HG03457 (cell line): Measurements from ENCODE around the gene TNFRSF18.

ENCODE experiments used
- ATAC-seq: cut with Tn5 transposase; IDR thresholded peaks from one replicate; pipeline ENCODE4 v1.9.1; 2021; ENCODE audit warnings: moderate number of reproducible peaks; ENCODE audit not compliant: unreplicated experiment

TNFRSF18 gene

GRCh38 chr1:1213345-1214265 lies 7.2 kb upstream of the TNFRSF18 start, which contains the start of gene TNFRSF4:
TNFRSF4 (minus strand) TSS chr1:1214153; CDS start chr1:1214127, 26 bp downstream.
- no peak for ATAC-seq

GRCh38 chr1:1212780-1213344 lies 6.5 kb upstream of the TNFRSF18 start:
- no peak for ATAC-seq

GRCh38 chr1:1211541-1212441 lies 5.4 kb upstream of the TNFRSF18 start:
- no peak for ATAC-seq

DNA sequence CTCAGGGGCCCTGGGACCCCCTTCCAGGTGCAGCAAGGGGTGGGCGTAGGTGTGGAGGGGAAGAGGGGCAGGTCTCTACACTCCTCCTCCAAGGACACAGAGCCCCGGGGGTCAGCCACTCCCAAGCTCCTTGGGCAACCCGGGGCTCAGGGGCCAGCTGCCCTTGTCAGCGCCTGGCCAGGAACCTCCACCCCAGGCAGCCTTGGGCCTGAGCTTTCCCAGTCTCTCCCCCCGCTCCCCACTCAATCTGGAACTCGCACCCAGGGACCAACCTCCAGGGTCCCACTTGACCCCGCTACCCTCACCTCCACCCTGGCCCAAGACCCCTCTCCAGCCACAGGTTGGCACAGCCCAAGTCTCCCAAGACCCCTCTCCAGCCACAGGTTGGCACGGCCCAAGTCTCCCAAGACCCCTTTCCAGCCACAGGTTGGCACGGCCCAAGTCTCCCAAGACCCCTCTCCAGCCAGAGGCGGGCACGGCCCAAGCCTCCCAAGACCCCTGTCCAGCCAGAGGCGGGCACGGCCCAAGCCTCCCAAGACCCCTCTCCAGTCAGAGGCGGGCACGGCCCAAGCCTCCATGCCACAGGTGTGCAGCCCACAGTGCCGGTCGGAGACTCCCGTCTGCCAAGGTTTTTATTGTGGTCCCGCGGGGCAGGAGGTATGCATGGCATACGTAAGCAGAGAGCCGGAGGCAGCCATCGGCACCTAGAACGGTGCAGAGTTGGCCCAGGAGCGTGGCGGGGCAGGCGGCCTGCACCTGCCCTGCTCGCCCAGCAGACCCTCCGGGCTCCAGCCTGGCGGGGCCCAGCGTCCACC lies 4.5 kb upstream of the TNFRSF18 start:
- ATAC-seq: no peak

DNA sequence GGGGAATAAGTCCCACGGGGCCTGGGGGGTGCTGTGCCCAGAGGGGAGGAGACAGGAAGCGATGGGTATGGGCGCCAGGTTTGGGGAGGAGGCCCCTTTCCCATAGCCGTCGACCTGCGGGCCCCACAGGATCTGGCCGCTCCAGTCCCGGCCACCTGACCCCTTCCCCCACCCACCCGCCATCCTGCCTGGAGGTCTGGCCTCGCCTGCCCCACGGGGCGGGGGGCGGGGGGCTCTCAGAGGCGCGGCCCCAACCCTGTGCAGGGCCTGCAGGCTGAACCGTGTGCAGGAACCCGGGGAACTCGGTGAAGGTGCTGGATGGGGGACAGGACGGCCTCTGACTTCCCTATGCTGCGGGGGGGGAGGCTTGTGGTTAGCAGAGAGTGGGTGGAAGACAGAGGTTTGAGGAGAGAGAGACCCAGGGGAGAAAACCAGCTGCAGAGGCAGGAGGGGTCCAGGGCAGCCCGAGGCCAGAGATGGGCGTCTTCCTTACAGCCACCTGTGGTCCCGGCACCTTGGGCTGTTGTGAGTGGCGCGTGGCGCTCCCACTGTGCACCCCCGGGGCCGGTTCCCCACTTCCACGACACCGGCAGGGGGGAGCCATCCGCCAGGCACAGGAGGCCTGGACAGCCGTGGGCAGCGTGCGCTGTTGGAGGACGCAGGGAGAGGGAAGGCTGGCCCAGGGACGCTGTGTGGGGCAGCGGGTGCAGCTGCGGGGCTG lies 2.5 kb upstream of the TNFRSF18 start:
- ATAC-seq: no peak

DNA sequence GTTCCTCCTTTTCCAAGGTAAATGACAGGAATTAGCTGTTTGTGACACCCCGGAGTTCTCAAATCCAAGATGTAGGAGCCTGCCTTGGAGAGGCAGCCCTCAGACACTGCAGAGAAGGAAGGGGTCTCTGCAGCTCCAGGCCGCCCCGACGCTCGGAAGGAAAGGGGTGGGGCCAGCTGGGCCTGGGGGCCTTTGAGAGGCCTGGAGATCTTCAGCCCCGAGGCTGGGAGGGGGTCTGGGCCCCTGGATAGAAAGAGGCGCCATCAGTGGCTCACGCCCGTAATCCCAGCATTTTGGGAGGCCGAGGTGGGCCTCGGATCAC lies 1.1 kb upstream of the TNFRSF18 start:
- ATAC-seq: no peak

DNA sequence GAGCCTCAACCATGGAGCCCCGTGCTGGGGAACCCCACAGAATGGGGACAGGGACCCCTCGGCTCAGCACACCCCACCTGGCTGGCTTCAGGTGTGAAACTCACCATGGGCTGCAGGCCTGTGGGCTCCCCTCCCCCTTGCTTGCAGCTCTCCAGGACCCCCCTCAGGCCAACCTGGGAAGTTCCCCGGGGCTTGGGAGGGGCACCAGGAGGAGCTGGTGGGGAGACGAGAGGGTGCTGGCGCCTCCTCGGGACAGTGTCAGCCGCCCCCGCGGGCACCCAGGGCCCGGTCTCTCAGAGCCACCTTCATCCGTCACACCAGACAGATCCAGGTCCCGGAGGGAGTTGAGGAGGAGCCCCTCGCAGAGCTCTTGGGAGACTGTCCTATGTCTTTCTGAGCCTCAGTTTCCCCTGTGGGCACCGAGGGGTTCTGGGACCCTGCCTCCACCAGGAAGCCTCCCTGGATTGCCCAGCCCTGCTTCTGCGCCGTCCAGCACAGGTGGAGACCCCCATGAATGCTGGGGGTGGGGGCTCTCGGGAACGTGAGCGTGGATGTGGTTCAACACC lies 657 bp upstream of the TNFRSF18 start:
- ATAC-seq: no peak

- ATAC-seq: no peak
Observed at GRCh38 chr1:1205769-1206375, 520 bp downstream of the TNFRSF18 start.

DNA sequence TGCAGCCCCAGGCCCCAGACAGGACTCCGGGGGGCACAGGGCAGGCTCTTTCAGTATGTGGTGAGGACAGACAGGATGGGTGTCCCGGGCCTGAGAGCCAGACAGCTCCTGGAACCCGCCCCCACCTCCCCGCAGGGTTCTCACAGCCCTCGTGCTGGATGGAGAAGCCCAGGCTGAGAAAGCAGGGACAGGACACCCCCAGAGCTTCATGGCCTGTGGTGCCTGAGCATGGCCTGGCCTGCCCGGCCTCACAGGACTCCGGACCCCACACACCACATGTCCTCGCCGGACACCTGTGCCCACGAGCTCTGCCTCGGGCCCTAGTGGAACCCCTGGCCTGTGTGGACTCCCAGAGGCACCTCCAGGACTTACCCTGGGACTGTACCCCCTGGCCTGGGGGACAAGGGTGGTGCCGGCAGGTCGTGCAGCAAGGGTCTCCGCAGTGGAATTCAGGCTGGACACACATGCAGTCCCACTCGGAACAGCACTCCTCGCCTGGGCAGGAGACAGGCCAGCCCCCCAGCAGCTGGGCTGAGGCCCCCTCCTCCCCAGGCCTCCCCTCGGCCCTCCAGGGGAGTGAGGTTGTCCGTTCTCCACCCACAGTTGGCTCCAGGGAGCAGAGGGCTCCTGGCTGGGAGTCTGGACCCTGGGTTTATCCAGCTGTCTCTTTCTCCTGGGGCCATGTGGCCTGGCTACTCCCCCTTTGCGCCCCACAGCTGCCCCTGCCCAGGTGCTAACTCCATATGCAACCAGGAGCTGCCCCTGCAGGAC lies 1.2 kb downstream of the TNFRSF18 start:
- ATAC-seq: no peak

GRCh38 chr1:1204425-1204920 lies 1.9 kb downstream of the TNFRSF18 start:
- no peak for ATAC-seq

DNA sequence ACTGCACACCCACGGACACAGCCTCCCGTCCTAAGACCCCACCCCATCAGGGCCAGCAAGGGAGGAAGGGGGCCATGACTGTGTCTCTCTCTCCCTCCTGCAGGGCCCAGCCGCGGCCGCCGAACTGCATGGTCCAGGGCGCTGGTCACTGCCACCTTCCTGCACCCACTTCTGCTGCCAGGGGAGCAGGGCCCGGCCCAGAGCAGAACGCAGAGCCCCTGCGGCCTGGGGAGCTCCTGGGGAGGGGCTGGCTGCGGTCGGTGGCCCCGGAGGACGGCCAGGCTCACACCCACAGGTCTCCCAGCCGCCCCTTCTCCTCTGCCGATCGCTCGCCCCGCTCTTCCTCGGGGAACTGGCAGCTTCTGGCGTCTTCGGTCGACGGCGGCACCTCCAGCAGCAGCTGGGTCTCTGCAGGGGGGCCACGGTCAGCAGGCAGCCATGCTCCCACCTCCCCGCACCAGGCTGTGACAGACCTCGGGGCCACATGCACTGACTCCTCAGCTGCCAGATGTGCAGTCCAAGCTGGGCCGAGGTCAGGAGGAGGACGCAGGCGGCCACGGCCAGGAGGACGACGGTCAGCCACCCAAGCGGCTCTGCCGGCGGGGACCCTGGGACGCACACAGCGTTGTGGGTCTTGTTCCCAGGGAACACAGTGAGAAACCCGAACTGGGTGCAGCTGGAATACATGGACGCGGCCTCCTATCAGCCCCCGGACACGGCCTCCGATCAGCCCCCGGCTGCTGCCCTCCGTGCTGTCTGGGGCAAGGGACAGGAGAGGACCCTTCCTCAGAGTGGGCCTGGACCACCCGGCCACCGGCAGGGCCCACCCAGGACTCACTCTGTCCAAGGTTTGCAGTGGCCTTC lies 2.6 kb downstream of the TNFRSF18 start:
- ATAC-seq: no peak

DNA sequence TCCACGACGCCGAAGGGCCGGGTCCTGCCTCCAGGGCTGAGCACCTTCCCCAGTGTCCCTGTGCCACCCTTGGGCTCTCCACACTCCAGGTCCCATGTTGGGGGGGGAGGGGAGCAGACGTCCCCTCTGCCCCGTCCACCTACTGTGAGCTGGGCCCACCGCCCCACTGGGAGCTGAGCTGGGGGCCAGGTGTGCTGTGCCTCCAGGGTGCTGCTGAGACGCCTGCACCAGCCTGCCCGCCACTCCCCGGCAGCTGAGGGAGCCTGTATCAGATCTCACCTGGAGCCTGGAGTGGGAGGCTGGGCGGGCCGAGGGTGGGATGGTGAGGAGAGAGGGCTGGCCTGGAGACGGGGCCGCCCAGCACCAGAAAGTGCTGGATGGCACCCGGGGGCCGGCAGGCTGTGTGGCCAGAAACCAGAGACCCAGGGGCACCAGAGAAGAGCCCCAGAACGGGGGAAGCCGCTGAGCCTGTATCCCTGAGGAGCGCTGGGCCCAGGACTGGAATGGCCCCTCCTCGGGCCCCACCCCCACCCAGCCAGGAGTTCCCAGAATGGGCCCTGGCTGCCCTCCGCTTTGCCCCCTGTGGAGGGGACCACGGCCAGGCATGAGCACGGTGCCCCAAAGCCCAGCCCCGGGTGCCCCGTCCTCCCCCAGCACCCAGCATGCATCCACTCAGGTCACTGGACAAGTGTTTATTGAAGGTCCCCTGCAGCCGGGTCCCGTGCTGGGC lies 3.4 kb downstream of the TNFRSF18 start:
- ATAC-seq: no peak

GRCh38 chr1:1200876-1201810 lies 5.2 kb downstream of the TNFRSF18 start:
- ATAC-seq: no peak

GRCh38 chr1:1199961-1200875 lies 6.2 kb downstream of the TNFRSF18 start:
- ATAC-seq: no peak
